Lung (tissue), 12 donors: ENCODE data around the gene ACR. TPM values are rescaled to one million over a fixed set of nuclear protein-coding genes. Genes with fewer than 3 reads are reported as not detected.
A peak's percentile ranks its signal among the peaks of the same experiment; 100 is the strongest.

ENCODE experiments used
- ATAC-seq: fragments of 200-7000 bp; cut with Tn5 transposase; one replicate; pipeline ENCODE4 v1.9.1; 2020; ENCODE audit warnings: moderate number of reproducible peaks; ENCODE audit not compliant: insufficient read depth, low FRiP score
- DNase-seq, 3 donors: peaks; one replicate each; pipeline ENCODE4 v3.0.0-alpha.2; 2013 to 2017
- H3K27ac ChIP-seq, 2 donors: one replicate each; pipeline ENCODE4 v1.5.1; 2013; ENCODE audit warnings: mild to moderate bottlenecking in 2 of 2, moderate library complexity in 2 of 2, control low read depth in 1 of 2, inconsistent platforms in 1 of 2, low read depth in 1 of 2, low read length in 1 of 2
- H3K27me3 ChIP-seq, 3 donors: one replicate each; pipeline ENCODE4 v1.5.1; 2013; ENCODE audit warnings: low read length in 2 of 3; ENCODE audit not compliant: control insufficient read depth in 3 of 3, insufficient read depth in 3 of 3
- H3K36me3 ChIP-seq, 4 donors: one replicate each; pipeline ENCODE4 v1.5.1; 2013; ENCODE audit warnings: low read length in 4 of 4, mild to moderate bottlenecking in 1 of 4, moderate library complexity in 1 of 4; ENCODE audit not compliant: control insufficient read depth in 4 of 4, insufficient read depth in 4 of 4
- H3K4me1 ChIP-seq, 5 donors: one replicate each; pipeline ENCODE4 v1.5.1; 2013; ENCODE audit warnings: low read length in 5 of 5, mild to moderate bottlenecking in 2 of 5, moderate library complexity in 1 of 5; ENCODE audit not compliant: control insufficient read depth in 5 of 5, insufficient read depth in 5 of 5
- H3K4me3 ChIP-seq: one replicate; pipeline ENCODE4 v1.5.1; 2013; ENCODE audit warnings: mild to moderate bottlenecking, control low read depth, moderate library complexity
- H3K9ac ChIP-seq, 2 donors: one replicate each; pipeline ENCODE4 v1.5.1; 2013; ENCODE audit warnings: low read length in 2 of 2, control low read depth in 1 of 2; ENCODE audit not compliant: insufficient read depth in 1 of 2
- H3K9me3 ChIP-seq, 4 donors: one replicate each; pipeline ENCODE4 v1.5.1; 2013; ENCODE audit warnings: low read length in 3 of 4, mild to moderate bottlenecking in 1 of 4, moderate library complexity in 1 of 4; ENCODE audit not compliant: control insufficient read depth in 4 of 4, insufficient read depth in 3 of 4
- WGBS, 2 donors: extraction: QIAGEN DNeasy Blood & Tissue Kit; methylation state at CpG; one replicate each; pipeline ENCODE4 v1.1.7; 2013; 5-methylcytosine and 5-hydroxymethylcytosine counted together
- polyA plus RNA-seq, 2 donors: library from polyadenylated mRNA; stranded (reverse); fragments of 200-250 nt; gene quantifications; one replicate each; pipeline ENCODE4 v1.2.1, GENCODE V29; 2013
- total RNA-seq, 2 donors: library from RNA; depleted of rRNA in 1 of 2; stranded (reverse); fragments of >200 nt in 1 of 2; gene quantifications; one replicate each; pipeline ENCODE4 v1.2.1, GENCODE V29; 2014 to 2021
- TF ChIP-seq, protein P1 (sequence below): IDR thresholded peaks from 2 replicates; pipeline ENCODE4 v1.5.1; 2012; ENCODE audit warnings: mild to moderate bottlenecking; ENCODE audit errors: control extremely low read depth, extremely low read depth
- donor health status: control.
- donor health status: control.
- donor health status: Bipolar disorder and iron deficiency.
- donor health status: healthy.
- donor health status: DM: yes; HTN: yes; CAD: no.

Gene ACR
- total and polyA plus RNA-seq, 4 donors, result 0.26 to 3.3 (median 0.78) TPM

DNA sequence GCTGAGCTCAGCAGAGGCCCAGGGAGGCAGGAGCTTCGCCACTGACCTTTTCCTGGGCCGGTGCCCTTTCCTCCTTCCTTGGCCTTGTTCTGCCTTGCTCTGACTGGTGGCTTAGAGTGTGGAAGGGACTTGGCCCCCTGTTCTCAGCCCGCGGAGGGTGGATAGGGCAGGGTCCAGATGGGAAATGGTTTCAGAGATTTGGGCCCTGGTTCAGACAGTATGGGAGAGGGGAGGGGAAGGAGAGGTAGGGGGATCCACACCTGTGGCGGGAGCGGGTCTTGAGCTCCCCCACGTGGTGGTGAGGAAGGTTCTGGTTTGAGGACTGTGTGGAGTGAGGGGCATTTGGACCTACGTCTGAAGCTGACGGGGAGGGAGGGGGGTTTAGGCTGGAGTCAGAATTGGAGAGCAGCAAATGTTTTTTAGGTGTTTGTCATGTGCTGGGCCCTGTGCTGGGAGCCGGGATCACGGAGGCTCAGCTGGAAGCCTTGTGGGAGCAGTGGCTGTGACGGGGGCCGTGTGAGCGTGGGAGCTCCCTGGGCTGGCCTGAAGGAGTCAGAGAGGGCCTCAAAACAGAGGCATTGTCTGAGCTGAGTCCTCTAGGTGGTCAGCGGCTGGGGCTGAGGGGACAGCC, 38.1 kb upstream of the ACR start:
- Histone ChIP-seq H3K9ac (no peak overlapping the region), H3K9me3 (no peaks in the 10 kb centered on the region), H3K36me3 (peaks cover 0 to 32% (median 4%) of the 10 kb centered on the region in 4 donors), H3K27me3 (no peaks in the 10 kb centered on the region), H3K27ac (peak overlapping the region in 1 of 2 donors; percentile 2), H3K4me3 (no peak overlapping the region), H3K4me1 (peaks cover 0 to 11% (median 3%) of the 10 kb centered on the region in 5 donors)
- DNase-seq (no peak), ATAC-seq (no peak)
- WGBS, 2 donors, result 74 to 76% methylated on average over 15 of the region's 15 CpGs
- TF ChIP-seq, protein P1, sequence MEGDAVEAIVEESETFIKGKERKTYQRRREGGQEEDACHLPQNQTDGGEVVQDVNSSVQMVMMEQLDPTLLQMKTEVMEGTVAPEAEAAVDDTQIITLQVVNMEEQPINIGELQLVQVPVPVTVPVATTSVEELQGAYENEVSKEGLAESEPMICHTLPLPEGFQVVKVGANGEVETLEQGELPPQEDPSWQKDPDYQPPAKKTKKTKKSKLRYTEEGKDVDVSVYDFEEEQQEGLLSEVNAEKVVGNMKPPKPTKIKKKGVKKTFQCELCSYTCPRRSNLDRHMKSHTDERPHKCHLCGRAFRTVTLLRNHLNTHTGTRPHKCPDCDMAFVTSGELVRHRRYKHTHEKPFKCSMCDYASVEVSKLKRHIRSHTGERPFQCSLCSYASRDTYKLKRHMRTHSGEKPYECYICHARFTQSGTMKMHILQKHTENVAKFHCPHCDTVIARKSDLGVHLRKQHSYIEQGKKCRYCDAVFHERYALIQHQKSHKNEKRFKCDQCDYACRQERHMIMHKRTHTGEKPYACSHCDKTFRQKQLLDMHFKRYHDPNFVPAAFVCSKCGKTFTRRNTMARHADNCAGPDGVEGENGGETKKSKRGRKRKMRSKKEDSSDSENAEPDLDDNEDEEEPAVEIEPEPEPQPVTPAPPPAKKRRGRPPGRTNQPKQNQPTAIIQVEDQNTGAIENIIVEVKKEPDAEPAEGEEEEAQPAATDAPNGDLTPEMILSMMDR, result no peak

DNA sequence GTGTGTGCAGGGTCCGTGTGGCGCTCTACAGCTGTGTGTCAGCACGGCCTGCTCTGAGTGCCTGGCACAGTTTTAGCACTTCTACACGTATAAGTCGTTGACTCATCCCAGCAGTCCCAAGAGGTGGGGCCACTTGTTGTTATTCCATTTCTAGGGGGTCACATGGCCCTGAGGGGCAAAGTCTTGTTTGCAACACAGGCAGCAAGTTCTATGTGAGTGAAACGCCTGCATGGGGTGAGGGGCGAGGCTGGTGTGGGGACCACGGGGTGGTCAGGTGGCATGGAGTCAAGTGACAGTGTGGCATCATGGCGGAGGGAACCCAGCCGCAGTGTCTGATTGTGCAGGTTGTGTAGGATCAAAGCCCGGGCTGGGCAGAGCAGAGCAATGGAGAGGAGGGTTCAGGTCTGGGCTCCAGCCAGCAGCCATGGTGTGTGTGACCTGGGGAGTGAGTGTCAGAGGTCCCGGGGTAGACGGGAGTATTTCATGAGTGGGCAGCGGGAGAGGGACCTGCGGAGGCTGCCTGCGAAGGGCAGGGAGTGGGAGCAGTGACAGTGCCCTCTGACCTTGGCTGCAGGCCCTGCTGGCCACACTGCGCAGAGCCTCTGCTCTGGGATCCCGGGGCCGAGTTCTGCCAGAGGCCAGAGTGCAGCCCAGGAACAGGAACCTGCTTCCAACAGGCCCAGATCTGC, 37.5 kb upstream of the ACR start:
- no peaks in the 10 kb centered on the region for H3K27me3 ChIP-seq
- peaks cover 0 to 13% (median 6%) of the 10 kb centered on the region in 5 donors for H3K4me1 ChIP-seq
- ATAC-seq (no peak), DNase-seq (no peak)
- WGBS, 2 donors, result 75 to 87% methylated on average over 19 of the region's 19 CpGs
- H3K4me3 ChIP-seq, result no peak overlapping the region
- no peak overlapping the region for H3K9ac ChIP-seq
- no peaks in the 10 kb centered on the region for H3K9me3 ChIP-seq
- H3K27ac ChIP-seq, result peak overlapping the region in 1 of 2 donors; percentile 28
- peaks cover 0 to 31% (median 4%) of the 10 kb centered on the region in 4 donors for H3K36me3 ChIP-seq
- TF ChIP-seq, protein P1, result no peak

DNA sequence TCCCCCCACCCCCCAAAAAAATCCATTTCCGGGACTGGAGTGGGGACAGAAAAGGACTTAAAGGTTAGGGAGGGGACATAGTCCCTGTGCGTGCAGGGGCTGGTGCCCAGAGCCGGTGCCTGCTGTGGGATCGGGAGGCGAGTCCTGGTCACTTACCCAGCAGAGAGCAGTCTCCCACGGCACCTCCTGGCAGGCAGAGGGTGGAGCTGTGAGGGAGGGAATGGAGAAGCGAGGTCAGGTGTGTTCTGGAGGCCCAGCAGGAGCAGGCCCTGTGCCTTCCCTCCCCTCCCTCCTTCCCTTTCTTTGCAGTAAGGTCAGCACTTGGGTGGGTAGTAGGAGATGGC, 37.0 kb upstream of the ACR start:
- peaks cover 0 to 27% (median 4%) of the 10 kb centered on the region in 4 donors for H3K36me3 ChIP-seq
- TF ChIP-seq, protein P1, result no peak
- no peak for ATAC-seq
- WGBS, 2 donors, result 46 to 88% methylated on average over 7 of the region's 7 CpGs
- H3K9me3 ChIP-seq, result no peaks in the 10 kb centered on the region
- peaks cover 0 to 13% (median 6%) of the 10 kb centered on the region in 5 donors for H3K4me1 ChIP-seq
- no peak overlapping the region for H3K4me3 ChIP-seq
- H3K27me3 ChIP-seq, result no peaks in the 10 kb centered on the region
- no peak overlapping the region for H3K27ac ChIP-seq
- DNase-seq, result no peak
- H3K9ac ChIP-seq, result no peak overlapping the region
